NT2/D1 (cell line): Measurements from ENCODE around the gene TRMT61A.

ENCODE experiments used
- DNase-seq: peaks from one replicate; pipeline ENCODE4 v3.0.0-alpha.2; 2011; ENCODE audit warnings: low read depth, low spot score
- H3K27me3 ChIP-seq: 2 replicates; pipeline ENCODE4 v1.6.0; 2011; ENCODE audit warnings: mild to moderate bottlenecking; ENCODE audit not compliant: insufficient read length, insufficient read depth
- H3K36me3 ChIP-seq: 2 replicates; pipeline ENCODE4 v1.6.1; 2011; ENCODE audit warnings: mild to moderate bottlenecking, low read length, mixed read lengths; ENCODE audit not compliant: insufficient read depth, insufficient read length
- H3K4me1 ChIP-seq: 2 replicates; pipeline ENCODE4 v1.5.1; 2011; ENCODE audit not compliant: insufficient read depth, insufficient read length
- H3K4me3 ChIP-seq: 2 replicates; pipeline ENCODE4 v1.5.1; 2011; ENCODE audit warnings: low read depth; ENCODE audit not compliant: insufficient read length
- H3K9ac ChIP-seq: 2 replicates; pipeline ENCODE4 v1.6.0; 2011; ENCODE audit warnings: low read depth; ENCODE audit not compliant: insufficient read length
- H3K9me3 ChIP-seq: 2 replicates; pipeline ENCODE4 v1.5.1; 2011; ENCODE audit warnings: mild to moderate bottlenecking, low read length; ENCODE audit not compliant: insufficient read depth
- SUZ12 ChIP-seq: IDR thresholded peaks from 2 replicates; pipeline ENCODE4 v1.6.1; 2011; ENCODE audit not compliant: insufficient read length, insufficient read depth; ENCODE audit errors: extremely low read depth
- YY1 ChIP-seq: IDR thresholded peaks from 2 replicates; pipeline ENCODE4 v1.6.1; 2011; ENCODE audit not compliant: insufficient read length, insufficient read depth
- ZNF274 ChIP-seq: IDR thresholded peaks from 2 replicates; pipeline ENCODE4 v1.6.1; 2011; ENCODE audit warnings: mild to moderate bottlenecking, low read depth, low read length

The TRMT61A gene

DNA sequence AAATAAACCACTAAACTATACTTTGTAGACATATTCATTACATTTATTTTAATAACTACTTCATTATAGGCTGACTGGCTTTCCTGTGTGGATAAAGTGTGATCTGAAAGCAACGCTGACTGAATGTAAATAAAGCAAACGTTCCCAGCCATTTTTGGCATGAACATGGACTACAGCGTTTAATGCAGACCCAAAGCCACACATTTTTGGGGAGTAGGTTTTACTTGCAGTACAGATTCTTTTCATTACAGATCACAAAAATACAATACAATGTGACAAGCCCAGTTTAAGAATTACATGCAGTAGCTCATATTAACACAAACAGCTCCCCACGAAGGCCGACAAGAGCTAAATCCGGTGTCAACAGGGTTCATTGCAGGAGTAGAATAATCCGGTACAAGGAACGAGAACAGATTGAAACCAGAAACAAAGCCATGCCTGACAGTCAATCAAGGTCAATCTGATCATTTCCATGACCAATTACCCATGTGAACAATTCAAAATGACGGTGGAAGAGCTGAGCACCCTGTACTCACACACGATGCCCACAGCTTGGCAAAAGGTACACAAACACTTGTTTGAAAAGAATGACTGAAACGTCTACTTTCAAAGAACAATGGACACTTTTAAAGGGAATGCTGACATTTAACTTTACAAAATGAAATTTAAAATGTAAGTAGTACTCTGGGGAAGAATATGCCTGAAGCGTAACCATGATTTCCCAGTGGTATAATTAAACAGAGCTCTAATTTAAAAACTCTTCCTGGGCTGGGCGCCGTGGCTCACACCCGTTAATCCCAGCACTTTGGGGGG is 28.2 kb downstream of the TRMT61A start:
- Histone ChIP-seq H3K9me3 (no peaks in the 10 kb centered on the region), H3K9ac (no peak overlapping the region), H3K4me3 (no peak overlapping the region), H3K27me3 (no peaks in the 10 kb centered on the region), H3K36me3 (peaks cover 30% of the 10 kb centered on the region), H3K4me1 (no peaks in the 10 kb centered on the region)
- no peak for DNase-seq
- TF ChIP-seq SUZ12, result no peak
- no peak for TF ChIP-seq ZNF274
- no peak for TF ChIP-seq YY1

DNA sequence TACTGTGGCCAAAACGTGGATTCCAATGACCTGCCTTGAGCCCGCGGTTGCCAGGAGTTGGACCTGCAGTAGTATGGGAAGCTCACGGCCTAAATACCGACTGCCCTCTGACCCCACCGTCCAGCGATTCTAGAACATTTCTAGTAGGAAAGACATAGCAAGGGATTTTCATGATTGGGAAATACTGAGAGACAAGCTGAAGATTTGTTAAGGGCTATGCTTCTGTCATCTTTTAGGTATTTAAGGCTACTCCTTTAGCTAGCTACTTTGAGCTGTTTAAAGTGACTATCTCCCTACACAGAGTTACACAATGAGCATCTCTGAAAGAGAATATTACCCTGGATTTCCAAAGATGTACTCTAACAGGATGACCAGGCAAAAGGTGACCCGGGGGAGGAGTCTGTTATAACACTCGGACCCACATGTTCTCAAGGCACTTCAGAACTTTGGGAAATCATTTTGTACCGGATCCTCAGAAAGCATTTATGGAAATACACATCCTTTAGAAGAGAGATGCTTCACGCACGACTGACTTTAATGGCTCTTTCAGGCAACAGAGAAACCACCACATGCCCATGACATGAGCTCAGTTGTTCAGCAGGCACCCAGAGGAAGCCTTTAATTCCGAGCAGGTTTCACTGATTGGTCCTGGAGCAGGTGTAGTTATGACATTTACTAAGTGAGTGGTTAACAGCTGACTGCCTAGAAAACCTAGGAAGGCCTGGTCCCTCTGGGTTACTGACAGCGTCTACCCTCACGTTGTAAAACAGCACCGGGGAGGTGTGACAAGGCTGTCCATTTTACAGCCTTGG is 29.3 kb downstream of the TRMT61A start:
- Histone ChIP-seq H3K9ac (no peak overlapping the region), H3K4me1 (no peaks in the 10 kb centered on the region), H3K4me3 (no peak overlapping the region), H3K27me3 (no peaks in the 10 kb centered on the region), H3K36me3 (peaks cover 30% of the 10 kb centered on the region), H3K9me3 (no peaks in the 10 kb centered on the region)
- no peak for DNase-seq
- TF ChIP-seq YY1 (no peak), SUZ12 (no peak)

GRCh38 chr14:103559766-103560165 is 30.8 kb downstream of the TRMT61A start:
- no peak for DNase-seq
- Histone ChIP-seq H3K9ac (no peak overlapping the region), H3K27me3 (no peaks in the 10 kb centered on the region), H3K4me1 (no peaks in the 10 kb centered on the region), H3K9me3 (no peaks in the 10 kb centered on the region), H3K36me3 (peaks cover 30% of the 10 kb centered on the region), H3K4me3 (no peak overlapping the region)
- TF ChIP-seq YY1 (no peak), SUZ12 (no peak), ZNF274 (no peak)

- no peaks in the 10 kb centered on the region for H3K27me3 ChIP-seq
- H3K4me1 ChIP-seq, result no peaks in the 10 kb centered on the region
- no peak overlapping the region for H3K4me3 ChIP-seq
- TF ChIP-seq ZNF274 (no peak), YY1 (no peak), SUZ12 (no peak)
- DNase-seq, result no peak
- H3K9ac ChIP-seq, result peak overlapping the region; percentile 36
- peaks cover 30% of the 10 kb centered on the region for H3K36me3 ChIP-seq
- H3K9me3 ChIP-seq, result no peaks in the 10 kb centered on the region
These were observed 31.7 kb downstream of the TRMT61A start for GRCh38 chr14:103560691-103561090.

- TF ChIP-seq SUZ12 (no peak), ZNF274 (no peak), YY1 (no peak)
- Histone ChIP-seq H3K4me1 (no peaks in the 10 kb centered on the region), H3K27me3 (no peaks in the 10 kb centered on the region), H3K9me3 (no peaks in the 10 kb centered on the region), H3K36me3 (peaks cover 32% of the 10 kb centered on the region), H3K9ac (peak overlapping the region; percentile 94), H3K4me3 (peak overlapping the region; percentile 91)
- DNase-seq, result no peak
These were observed 32.6 kb downstream of the TRMT61A start for GRCh38 chr14:103561381-103562178.

GRCh38 chr14:103562179-103562428 is 33.1 kb downstream of the TRMT61A start:
- Histone ChIP-seq H3K4me3 (peak overlapping the region; percentile 91), H3K27me3 (no peaks in the 10 kb centered on the region), H3K9me3 (no peaks in the 10 kb centered on the region), H3K4me1 (no peaks in the 10 kb centered on the region), H3K36me3 (peaks cover 34% of the 10 kb centered on the region), H3K9ac (peak overlapping the region; percentile 94)
- DNase-seq, result no peak
- no peak for TF ChIP-seq ZNF274
- TF ChIP-seq YY1, result no peak
- TF ChIP-seq SUZ12, result no peak
